Large intestine (tissue), 3 donors: ENCODE data around the gene CCDC148. TPM values are rescaled to one million over a fixed set of nuclear protein-coding genes. Genes with fewer than 3 reads are reported as not detected.

Experiments used
- DNase-seq, 2 donors: peaks; one replicate each; pipeline versions ENCODE4 v3.0.0 to v3.0.0-alpha.2; 2013
- H3K27ac ChIP-seq: one replicate; pipeline ENCODE4 v1.5.1; 2013; ENCODE audit warnings: low read length
- H3K27me3 ChIP-seq: 2 replicates; pipeline ENCODE4 v1.6.1; 2013; ENCODE audit warnings: low read length; ENCODE audit not compliant: control insufficient read depth, insufficient read depth
- H3K36me3 ChIP-seq: 2 replicates; pipeline ENCODE4 v1.6.1; 2013; ENCODE audit warnings: low read length; ENCODE audit not compliant: control insufficient read depth, insufficient read depth
- H3K4me1 ChIP-seq: one replicate; pipeline ENCODE4 v1.6.1; 2013; ENCODE audit warnings: low read length; ENCODE audit not compliant: control insufficient read depth, insufficient read depth
- H3K4me3 ChIP-seq: one replicate; pipeline ENCODE4 v1.5.1; 2013; ENCODE audit warnings: low read length
- H3K9me3 ChIP-seq: one replicate; pipeline ENCODE4 v1.6.1; 2013; ENCODE audit warnings: mild to moderate bottlenecking, low read depth, low read length, moderate library complexity; ENCODE audit not compliant: control insufficient read depth
- WGBS: methylation state at CpG from one replicate; pipeline ENCODE4 v1.1.5; 2013; ENCODE audit warnings: low lambda C conversion rate; ENCODE audit not compliant: insufficient coverage; 5-methylcytosine and 5-hydroxymethylcytosine counted together
- polyA plus RNA-seq: library from polyadenylated mRNA; unstranded; fragments of 120-200 nt; gene quantifications from one replicate; pipeline ENCODE4 v1.2.1, GENCODE V29; 2013

Gene CCDC148
- polyA plus RNA-seq, 1 donor, result 0.61 TPM

DNA sequence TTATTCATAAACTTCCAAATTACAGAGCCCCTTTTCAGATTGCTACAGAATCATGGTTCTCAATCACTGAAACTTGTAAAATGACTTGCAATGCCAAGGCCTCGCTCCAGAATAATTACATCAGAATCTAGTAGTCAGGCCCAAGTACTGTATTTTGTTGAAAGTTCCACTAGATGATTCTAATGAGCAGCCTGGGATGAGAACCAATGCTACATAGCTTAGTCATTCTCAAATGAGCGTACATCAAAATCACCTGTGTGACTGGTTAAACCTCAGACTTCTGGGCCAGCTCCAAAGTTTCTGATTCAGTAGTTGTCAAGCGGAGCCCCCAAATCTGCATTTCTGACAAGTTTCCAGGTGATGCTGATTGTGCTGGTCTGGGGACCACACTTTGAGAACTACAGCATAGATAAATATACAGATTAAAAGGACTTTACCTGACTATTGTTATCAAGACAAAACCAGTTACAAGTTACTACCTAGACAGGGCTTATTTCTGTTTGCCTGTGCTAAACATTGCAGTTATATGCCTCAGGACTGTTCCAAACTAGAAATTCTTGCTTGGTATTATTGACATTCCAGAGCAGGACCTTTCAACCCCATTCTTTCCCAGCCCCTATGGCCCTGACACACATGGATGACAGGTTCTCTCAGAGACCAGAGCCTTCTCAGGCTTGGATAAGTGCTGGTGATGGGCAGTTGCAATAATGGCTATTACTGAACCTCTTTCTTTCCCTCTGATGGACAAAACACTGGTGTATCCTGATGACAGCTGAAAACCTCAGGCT is 271.8 kb downstream of the CCDC148 start:
- WGBS, result 100% methylated on average over 1 of the region's 3 CpGs
- no peaks in the 10 kb centered on the region for H3K27me3 ChIP-seq
- H3K9me3 ChIP-seq, result no peaks in the 10 kb centered on the region
- no peak for DNase-seq
- H3K4me3 ChIP-seq, result no peak overlapping the region
- H3K36me3 ChIP-seq, result no peaks in the 10 kb centered on the region
- no peak overlapping the region for H3K27ac ChIP-seq
- no peaks in the 10 kb centered on the region for H3K4me1 ChIP-seq

DNA sequence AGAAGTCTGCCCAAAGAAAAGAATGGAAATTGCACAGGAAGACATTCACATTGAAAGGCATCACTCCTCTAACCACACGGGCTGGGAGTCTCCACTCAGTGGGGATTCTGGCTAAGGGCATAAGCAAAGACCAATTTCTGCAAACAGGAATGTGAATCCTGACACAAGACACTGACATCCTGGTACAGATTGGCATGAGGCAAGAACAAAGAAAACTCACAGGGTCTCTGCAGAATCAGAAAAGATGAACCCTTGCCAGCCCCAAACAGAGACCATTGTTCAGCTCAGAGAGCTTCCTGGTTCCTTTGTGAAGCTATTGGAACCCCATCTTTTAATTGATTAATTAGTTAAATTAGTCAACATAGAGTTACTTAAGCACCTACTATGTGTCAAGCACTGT is 272.6 kb downstream of the CCDC148 start:
- Histone ChIP-seq H3K36me3 (no peaks in the 10 kb centered on the region), H3K9me3 (no peaks in the 10 kb centered on the region), H3K4me1 (no peaks in the 10 kb centered on the region), H3K27me3 (no peaks in the 10 kb centered on the region), H3K27ac (no peak overlapping the region), H3K4me3 (no peak overlapping the region)
- DNase-seq, result no peak
- no CpG with 5 or more reads among the region's 1 CpG for WGBS

DNA sequence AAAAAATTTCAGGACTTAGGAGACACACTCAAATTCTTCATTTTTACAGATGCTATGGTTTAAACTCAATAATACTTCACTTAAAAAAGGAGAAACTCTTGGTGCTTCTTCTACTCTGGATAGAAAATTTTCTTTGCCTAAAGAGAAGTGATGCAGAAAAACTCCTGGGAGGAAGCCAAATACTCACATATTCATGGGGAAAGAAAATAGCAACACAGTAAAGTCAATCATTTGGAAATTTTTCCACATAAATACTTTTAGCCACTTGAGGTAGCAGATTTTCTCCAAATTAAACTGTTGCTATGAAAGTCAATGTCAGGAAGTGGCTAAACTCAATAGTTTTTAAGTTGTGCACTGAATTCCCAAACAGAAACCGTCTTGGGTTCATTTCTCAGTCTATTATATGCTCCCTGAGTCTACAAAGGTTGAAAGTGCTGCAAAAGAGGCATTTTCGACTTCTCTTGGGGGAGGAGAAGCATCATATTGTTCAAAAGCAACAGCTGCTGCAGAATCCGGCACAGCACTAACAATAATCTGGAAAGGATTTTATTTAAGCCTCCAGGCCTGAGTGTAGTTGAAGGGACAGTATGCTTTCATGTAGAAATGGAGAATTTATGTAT is 273.8 kb downstream of the CCDC148 start:
- 83% methylated on average over 1 of the region's 3 CpGs for WGBS
- DNase-seq, result no peak
- Histone ChIP-seq H3K36me3 (no peaks in the 10 kb centered on the region), H3K27me3 (no peaks in the 10 kb centered on the region), H3K27ac (no peak overlapping the region), H3K4me1 (no peaks in the 10 kb centered on the region), H3K9me3 (no peaks in the 10 kb centered on the region), H3K4me3 (no peak overlapping the region)

DNA sequence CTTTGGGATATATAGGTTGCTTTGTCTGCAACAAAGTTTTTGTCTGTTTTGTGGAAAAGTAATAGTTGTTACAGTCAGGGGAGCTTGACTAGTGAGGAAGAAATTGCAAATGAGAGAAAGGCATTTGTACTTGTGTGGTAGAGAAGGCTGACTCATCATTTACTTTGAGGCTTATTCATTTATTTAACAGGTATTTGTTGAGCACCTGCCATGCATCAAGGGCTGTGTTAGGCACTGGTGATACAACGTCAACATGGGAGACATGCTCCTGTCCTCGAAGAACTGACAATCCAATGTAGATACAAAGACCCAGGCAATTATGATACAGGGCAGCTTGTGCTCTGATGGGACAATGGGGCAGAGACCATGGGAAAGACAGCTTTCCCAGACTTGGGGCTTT is 275.4 kb downstream of the CCDC148 start:
- Histone ChIP-seq H3K36me3 (no peaks in the 10 kb centered on the region), H3K4me3 (no peak overlapping the region), H3K27me3 (no peaks in the 10 kb centered on the region), H3K4me1 (no peaks in the 10 kb centered on the region), H3K9me3 (no peaks in the 10 kb centered on the region), H3K27ac (no peak overlapping the region)
- no peak for DNase-seq
- no CpG with 5 or more reads among the region's 2 CpGs for WGBS

DNA sequence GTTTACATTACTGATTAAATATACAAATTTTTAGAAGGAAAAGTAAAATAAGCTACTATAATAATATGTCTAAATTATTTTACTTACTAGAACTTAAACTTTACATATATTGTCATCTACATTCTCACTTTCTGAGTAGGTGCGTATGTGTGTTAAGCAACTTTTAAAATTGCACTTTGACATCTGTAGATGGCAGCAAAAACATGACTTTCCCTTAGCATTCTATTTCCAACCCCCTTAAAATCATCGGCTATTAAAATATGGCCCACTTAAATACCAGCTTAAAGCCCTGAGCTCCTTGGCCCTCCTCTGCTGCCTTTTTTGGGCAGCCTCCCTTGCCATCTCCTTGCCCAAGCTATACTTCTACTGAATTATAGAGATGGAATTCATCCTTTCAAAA is 276.9 kb downstream of the CCDC148 start:
- H3K4me1 ChIP-seq, result no peaks in the 10 kb centered on the region
- H3K27me3 ChIP-seq, result no peaks in the 10 kb centered on the region
- no CpG with 5 or more reads among the region's 2 CpGs for WGBS
- H3K27ac ChIP-seq, result no peak overlapping the region
- no peaks in the 10 kb centered on the region for H3K9me3 ChIP-seq
- no peaks in the 10 kb centered on the region for H3K36me3 ChIP-seq
- H3K4me3 ChIP-seq, result no peak overlapping the region
- DNase-seq, result peak in 1 of 2 donors; percentile 17

DNA sequence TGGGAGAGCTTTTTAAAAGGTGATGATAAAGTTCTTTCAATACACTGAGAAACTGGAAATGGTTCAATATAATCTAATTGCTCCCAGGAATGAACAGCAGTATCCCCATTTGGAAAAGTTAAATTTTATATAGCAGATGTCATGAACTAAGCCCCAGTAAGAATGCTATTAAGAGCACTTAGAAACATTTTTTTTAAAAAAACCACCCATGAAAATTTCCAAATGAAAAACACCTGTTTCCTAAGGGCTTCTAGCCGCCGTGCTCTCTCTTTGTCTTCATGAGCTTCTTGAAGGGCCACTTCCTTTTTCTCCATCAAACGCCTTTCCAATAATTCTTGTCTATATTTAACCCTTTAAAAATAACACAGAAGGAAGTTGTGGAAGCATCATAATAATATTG is 277.9 kb downstream of the CCDC148 start:
- H3K27ac ChIP-seq, result no peak overlapping the region
- no peaks in the 10 kb centered on the region for H3K4me1 ChIP-seq
- no peak overlapping the region for H3K4me3 ChIP-seq
- H3K36me3 ChIP-seq, result no peaks in the 10 kb centered on the region
- 86% methylated on average over 3 of the region's 3 CpGs for WGBS
- no peaks in the 10 kb centered on the region for H3K9me3 ChIP-seq
- no peaks in the 10 kb centered on the region for H3K27me3 ChIP-seq
- DNase-seq, result no peak

DNA sequence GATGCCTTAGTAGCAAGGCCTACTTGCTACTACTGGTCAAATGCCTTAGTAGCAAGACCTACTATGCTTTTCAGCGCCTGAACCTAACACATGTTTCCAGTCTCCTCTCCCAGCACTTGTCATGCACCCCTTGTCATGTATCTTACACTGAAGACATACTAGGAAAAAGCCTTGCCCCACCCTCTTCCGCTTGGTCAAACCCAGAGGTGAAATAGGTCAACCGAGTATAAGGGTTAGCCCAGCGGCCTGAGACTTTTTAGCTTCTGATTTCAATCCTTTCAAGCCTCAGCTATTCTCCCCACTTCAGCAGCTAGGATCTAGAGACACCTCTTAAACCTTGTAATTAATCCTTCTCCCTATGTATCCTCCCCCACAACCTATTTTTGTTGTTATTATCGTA is 281.6 kb downstream of the CCDC148 start:
- no peaks in the 10 kb centered on the region for H3K9me3 ChIP-seq
- H3K27me3 ChIP-seq, result no peaks in the 10 kb centered on the region
- DNase-seq, result no peak
- H3K4me3 ChIP-seq, result no peak overlapping the region
- no peaks in the 10 kb centered on the region for H3K4me1 ChIP-seq
- WGBS, result 100% methylated on average over 2 of the region's 5 CpGs
- no peak overlapping the region for H3K27ac ChIP-seq
- H3K36me3 ChIP-seq, result no peaks in the 10 kb centered on the region

DNA sequence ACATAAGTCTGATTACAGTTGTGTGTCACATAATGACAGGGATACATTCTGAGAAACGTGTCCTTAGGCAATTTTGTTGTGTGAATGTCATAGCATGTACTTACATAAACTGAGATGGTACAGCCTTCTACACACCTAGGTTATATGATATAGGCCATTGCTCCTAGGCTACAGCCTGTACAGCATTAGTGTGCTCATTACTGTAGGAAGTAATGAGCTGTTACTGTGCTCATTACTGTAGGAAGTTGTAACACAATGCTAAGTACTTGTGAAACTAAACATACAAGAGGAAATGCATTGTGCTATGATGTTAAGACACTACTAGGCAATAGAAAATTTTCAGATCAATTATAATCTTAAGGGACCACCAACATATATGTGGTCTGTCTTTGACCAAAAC is 282.1 kb downstream of the CCDC148 start:
- Histone ChIP-seq H3K4me1 (no peaks in the 10 kb centered on the region), H3K4me3 (no peak overlapping the region), H3K27me3 (no peaks in the 10 kb centered on the region), H3K27ac (no peak overlapping the region), H3K36me3 (no peaks in the 10 kb centered on the region), H3K9me3 (no peaks in the 10 kb centered on the region)
- WGBS, result 100% methylated on average over 1 of the region's 1 CpG
- no peak for DNase-seq

DNA sequence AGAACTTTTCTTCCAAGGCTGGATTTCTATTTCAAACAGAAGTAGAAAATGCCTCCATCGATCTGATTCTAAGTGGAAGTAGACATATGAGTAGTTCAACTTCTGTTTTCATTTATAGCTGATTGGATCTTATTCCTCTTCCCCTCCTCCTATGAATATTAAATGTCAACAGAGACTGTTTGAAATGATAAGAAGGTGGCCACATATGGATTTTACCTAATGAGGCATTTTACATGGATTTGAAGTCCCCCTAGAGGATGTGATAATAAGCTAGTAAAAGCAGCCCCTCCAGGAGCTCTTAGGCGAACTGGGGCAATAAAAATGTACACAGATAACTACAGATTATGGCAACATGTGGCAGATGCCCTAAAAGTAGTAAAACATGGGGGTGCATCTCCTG is 283.8 kb downstream of the CCDC148 start:
- no CpG with 5 or more reads among the region's 2 CpGs for WGBS
- no peak for DNase-seq
- Histone ChIP-seq H3K27ac (no peak overlapping the region), H3K27me3 (no peaks in the 10 kb centered on the region), H3K36me3 (no peaks in the 10 kb centered on the region), H3K4me1 (no peaks in the 10 kb centered on the region), H3K9me3 (no peaks in the 10 kb centered on the region), H3K4me3 (no peak overlapping the region)

DNA sequence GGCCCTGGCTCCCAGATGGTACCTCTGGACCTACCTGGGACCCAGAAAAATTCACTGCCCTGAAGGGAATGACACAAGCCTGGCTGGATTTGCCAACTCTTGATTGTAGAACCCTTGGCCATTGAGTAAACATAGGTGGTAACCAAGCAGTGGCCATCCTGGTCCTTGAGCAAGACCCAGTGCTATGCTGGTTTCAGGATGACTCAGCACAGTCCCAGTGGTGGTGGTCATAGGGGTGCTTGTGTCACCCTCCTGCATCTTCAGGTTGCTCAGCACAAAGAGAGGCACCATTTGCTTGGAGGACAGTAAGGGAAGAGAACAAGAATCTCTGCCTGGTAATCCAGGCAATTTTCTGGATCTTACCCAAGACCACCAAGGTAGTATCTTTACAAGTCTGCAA is 302.0 kb downstream of the CCDC148 start:
- H3K4me1 ChIP-seq, result no peaks in the 10 kb centered on the region
- H3K27me3 ChIP-seq, result no peaks in the 10 kb centered on the region
- no peaks in the 10 kb centered on the region for H3K9me3 ChIP-seq
- H3K36me3 ChIP-seq, result no peaks in the 10 kb centered on the region
- no peak overlapping the region for H3K4me3 ChIP-seq
- DNase-seq, result no peak
- H3K27ac ChIP-seq, result no peak overlapping the region
